Endometrial microvascular endothelial cells (primary cell): Measurements from ENCODE around the gene NMS. TPM values are rescaled to one million over a fixed set of nuclear protein-coding genes. Genes with fewer than 3 reads are reported as not detected.

ENCODE experiments used
- in situ Hi-C: cut with HindIII; loops from 2 replicates; pipeline ENCODE4 v1.10.0; 2017; ENCODE audit warnings: low sequenced_read_pairs, low pct_unique_long_range_greater_than_20kb; ENCODE audit errors: inconsistent ontology term
- total RNA-seq: library from RNA; depleted of rRNA; stranded (reverse); fragments of >200 nt; gene quantifications from one replicate; pipeline ENCODE4 v1.2.3, GENCODE V29; 2015; ENCODE audit errors: inconsistent ontology term

The NMS gene
- total RNA-seq, 1 donor from 2014 or later = not detected

GRCh38 chr2:100482741-100483140, 12.5 kb downstream of the NMS start:
- in situ Hi-C loops = no loop called here

GRCh38 chr2:100483895-100484294, 13.6 kb downstream of the NMS start:
- in situ Hi-C loops = no loop called here

DNA sequence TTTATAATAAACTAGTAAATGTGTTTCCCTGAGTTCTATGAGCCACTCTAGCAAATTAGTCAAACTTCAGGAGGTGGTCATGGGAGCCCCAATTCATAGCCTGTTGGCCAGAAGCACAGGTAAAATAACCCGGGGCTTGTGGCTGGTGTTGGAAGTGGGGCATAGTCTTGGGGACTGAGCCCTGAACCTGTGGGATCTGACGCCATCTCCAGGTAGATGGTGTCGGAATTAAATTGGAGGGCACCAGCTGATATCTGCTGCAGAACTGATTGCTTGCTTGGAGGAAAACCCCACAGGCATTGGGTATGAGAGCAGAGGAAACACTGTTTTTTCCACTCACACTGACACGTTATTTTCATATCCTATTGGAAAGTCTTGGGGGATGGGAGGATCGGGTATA, 14.1 kb downstream of the NMS start:
- in situ Hi-C loops = no loop called here

GRCh38 chr2:100485396-100485795, 15.1 kb downstream of the NMS start:
- in situ Hi-C loops = no loop called here

GRCh38 chr2:100494712-100495111, 24.4 kb downstream of the NMS start:
- in situ Hi-C loops = no loop called here

DNA sequence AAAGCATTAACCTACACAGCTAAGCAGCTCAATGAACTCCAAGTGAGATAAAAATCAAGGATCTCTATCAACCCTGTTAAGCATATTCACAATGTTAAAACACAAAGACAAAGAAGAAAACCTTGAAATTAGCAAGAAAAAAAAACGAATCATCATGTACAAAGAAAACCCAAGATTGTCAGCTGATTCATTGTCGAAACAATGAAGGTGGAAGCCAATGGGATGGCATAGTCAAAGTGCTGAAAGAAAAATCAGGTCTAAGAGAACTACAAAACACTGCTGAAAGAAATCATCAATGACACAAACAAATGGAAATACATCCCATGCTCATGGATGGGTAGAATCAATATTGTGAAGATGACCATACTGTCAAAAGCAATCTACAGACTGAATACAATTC, 32.5 kb downstream of the NMS start:
- in situ Hi-C loops = no loop called here

GRCh38 chr2:100504542-100504941, 34.3 kb downstream of the NMS start:
- in situ Hi-C loops = no loop called here

GRCh38 chr2:100509066-100509465, 38.8 kb downstream of the NMS start:
- in situ Hi-C loops = no loop called here

DNA sequence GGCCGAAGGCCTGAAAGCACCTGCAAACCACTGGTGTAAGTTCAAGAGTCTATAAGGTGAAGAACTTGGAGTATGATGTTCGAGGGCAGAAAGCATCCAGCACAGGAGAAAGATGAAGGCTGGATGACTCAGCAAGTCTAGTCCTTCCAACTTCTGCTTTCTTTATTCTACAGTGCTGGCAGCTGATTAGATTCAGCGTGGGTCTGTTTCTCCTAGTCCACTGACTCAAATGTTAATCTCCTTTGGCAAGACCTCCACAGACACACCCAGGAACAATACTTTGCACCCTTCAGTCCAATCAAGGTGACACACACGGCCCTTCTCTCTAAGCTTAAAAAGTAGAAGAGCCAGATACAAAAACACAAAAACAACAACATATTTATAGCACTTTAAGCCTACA, 43.4 kb downstream of the NMS start:
- in situ Hi-C loops = no loop called here

- in situ Hi-C loops = no loop called here
These were observed 47.3 kb downstream of the NMS start for GRCh38 chr2:100517556-100517955.

DNA sequence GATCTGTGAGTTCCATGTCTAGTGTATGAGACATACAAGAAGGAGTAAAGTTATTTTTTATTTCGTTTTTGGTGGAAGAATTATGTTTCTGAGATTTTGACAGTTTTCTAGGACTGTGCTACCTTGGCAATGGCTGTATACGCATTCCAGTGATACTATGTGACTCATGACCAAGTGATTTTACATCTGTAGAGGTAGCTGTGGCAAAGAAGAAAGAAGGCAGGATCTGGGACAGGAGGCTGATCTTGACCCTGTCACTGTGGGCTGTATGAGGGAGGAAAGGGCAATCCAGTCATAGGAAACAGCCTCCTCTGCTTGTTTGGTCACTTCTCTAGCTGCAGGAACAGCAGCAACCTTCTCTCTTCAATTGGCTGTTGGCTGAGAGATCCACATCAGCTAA, 48.5 kb downstream of the NMS start:
- in situ Hi-C loops = no loop called here

DNA sequence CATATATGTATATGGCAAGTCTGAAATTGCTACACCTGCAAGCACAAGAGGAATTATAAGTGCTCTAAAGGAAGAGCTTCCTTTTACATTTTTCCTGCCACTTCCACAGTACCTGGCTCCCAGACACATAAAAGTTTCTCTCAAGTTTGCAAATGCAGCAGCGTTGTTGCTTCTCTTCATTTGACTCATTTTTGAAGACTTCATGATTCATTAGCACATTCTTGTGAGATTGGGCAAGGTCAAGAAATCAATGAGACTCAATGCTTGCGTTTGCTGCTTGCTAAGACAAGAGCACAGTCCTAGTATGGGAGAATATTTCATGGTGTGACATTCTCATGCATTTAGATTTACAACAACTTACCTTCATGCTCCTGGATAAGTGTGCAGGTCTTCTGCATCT, 49.9 kb downstream of the NMS start:
- in situ Hi-C loops = no loop called here

DNA sequence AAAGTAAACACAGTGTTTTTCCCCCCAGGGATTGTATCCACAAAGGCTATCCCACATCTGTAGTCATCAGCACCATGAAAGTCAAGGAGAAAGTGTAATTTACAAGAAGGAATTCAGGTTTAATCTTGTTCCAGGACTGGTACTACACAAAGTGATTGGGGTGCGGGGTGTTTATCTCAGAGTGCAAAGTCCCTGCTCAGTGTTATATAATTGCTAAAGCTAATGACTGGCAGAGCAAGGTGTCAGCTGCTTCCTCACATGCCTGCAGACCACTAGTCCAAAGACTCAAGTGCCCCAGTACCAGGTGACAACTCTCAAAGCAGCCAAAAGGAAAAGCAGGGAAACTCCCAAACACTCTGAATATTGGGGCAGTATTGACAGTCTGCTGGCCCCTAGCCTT, 52.1 kb downstream of the NMS start:
- in situ Hi-C loops = no loop called here

DNA sequence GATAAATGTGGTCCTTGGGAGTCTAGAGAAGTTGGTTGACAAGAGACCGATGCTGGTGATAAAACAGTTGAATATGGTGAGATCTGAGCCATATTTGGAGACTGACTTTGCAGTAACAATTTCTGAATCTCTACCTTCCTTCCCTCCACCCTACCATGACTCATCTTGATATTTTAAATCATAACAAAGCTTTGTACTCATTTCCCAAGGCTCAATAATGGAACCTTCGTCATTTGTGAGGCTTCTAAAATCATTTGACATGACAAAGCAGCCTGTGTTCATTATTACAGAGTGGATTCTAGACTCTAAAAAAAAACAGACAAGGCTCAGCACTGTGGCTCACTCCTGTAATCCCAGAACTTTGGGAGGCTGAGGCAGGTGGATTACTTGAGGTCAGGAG, 54.0 kb downstream of the NMS start:
- in situ Hi-C loops = no loop called here

GRCh38 chr2:100526868-100527267, 56.6 kb downstream of the NMS start:
- in situ Hi-C loops = no loop called here

GRCh38 chr2:100527440-100528015, 57.2 kb downstream of the NMS start:
- in situ Hi-C loops = no loop called here

GRCh38 chr2:100529176-100529575, 58.9 kb downstream of the NMS start:
- in situ Hi-C loops = no loop called here

GRCh38 chr2:100529900-100530299, 59.6 kb downstream of the NMS start:
- in situ Hi-C loops = no loop called here
